Stimulated activated CD4-positive, alpha-beta T cell treated with anti-CD3 and anti-CD28 coated beads, TNF-alpha, amount 100 ng/mL, for 1 hour (primary cell): ENCODE results near the gene KCNK18.
"Not testable (repeated sequence)": the region's sequence is repeated elsewhere in the genome, so short reads cannot be mapped to it uniquely, and the experiment has no call there.

ENCODE experiments used
- DNase-seq, 3 donors: peaks; one replicate each; pipeline ENCODE4 v3.0.0-alpha.2; 2020; ENCODE audit warnings: low read depth in 3 of 3, low spot score in 1 of 3

Gene KCNK18

GRCh38 chr10:117221156-117221711, 23.9 kb downstream of the KCNK18 start:
- DNase-seq, result no peak

- no peak for DNase-seq
These were observed 25.3 kb downstream of the KCNK18 start for GRCh38 chr10:117222552-117222951.

- DNase-seq, result no peak
These were observed 25.8 kb downstream of the KCNK18 start for GRCh38 chr10:117222976-117223692.

- DNase-seq, result no peak
These were observed 26.6 kb downstream of the KCNK18 start for GRCh38 chr10:117223693-117224430.

- no peak for DNase-seq
These were observed 27.6 kb downstream of the KCNK18 start for GRCh38 chr10:117224881-117225280.

- DNase-seq, result no peak
These were observed 29.6 kb downstream of the KCNK18 start for GRCh38 chr10:117226813-117227451.

- no peak for DNase-seq
These were observed 30.9 kb downstream of the KCNK18 start for GRCh38 chr10:117228210-117228609.

- not testable (repeated sequence) for DNase-seq
These were observed 32.8 kb downstream of the KCNK18 start for GRCh38 chr10:117230107-117230506.

GRCh38 chr10:117237401-117237991, 40.2 kb downstream of the KCNK18 start:
- DNase-seq, result no peak

- DNase-seq, result no peak
These were observed 41.8 kb downstream of the KCNK18 start for GRCh38 chr10:117239051-117239450.

GRCh38 chr10:117239721-117240620, 42.7 kb downstream of the KCNK18 start:
- DNase-seq, result no peak

- DNase-seq, result no peak
These were observed 43.6 kb downstream of the KCNK18 start, which contains the start of gene SLC18A2 for GRCh38 chr10:117240621-117241529. TSS of gene SLC18A2 (plus strand) at chr10:117241114. CDS start at chr10:117241694, 580 bp downstream.

- no peak for DNase-seq
These were observed 44.5 kb downstream of the KCNK18 start for GRCh38 chr10:117241541-117242462.

GRCh38 chr10:117242463-117242832, 45.2 kb downstream of the KCNK18 start:
- no peak for DNase-seq

GRCh38 chr10:117246997-117247671, 49.8 kb downstream of the KCNK18 start:
- no peak for DNase-seq

- no peak for DNase-seq
These were observed 51.6 kb downstream of the KCNK18 start for GRCh38 chr10:117248750-117249465.

GRCh38 chr10:117249493-117250093, 52.3 kb downstream of the KCNK18 start:
- DNase-seq, result no peak
